H9 (cell line): ENCODE data around the gene DNAJC22. TPM values are rescaled to one million over a fixed set of nuclear protein-coding genes. Genes with fewer than 3 reads are reported as not detected.

Experiments
- DNase-seq: peaks from one replicate; pipeline ENCODE4 v3.0.0-alpha.2; 2017
- H2AFZ ChIP-seq: one replicate; pipeline ENCODE4 v1.6.1; 2013; ENCODE audit warnings: mild to moderate bottlenecking, low read length, control low read depth, moderate library complexity
- H2AK5ac ChIP-seq: 2 replicates; pipeline ENCODE4 v1.6.1; 2013; ENCODE audit warnings: low read length, control low read depth, mixed read lengths; ENCODE audit not compliant: insufficient read length
- H2BK120ac ChIP-seq: one replicate; pipeline ENCODE4 v1.6.1; 2013; ENCODE audit warnings: low read depth, mild to moderate bottlenecking, low read length, control low read depth, inconsistent platforms; ENCODE audit not compliant: poor library complexity, severe bottlenecking
- H2BK12ac ChIP-seq: 2 replicates; pipeline ENCODE4 v1.6.1; 2013; ENCODE audit warnings: low read length, control low read depth, mixed read lengths, low read depth; ENCODE audit not compliant: insufficient read length
- H2BK15ac ChIP-seq: 2 replicates; pipeline ENCODE4 v1.6.1; 2013; ENCODE audit warnings: low read depth, low read length, control low read depth
- H2BK20ac ChIP-seq: one replicate; pipeline ENCODE4 v1.6.1; 2013; ENCODE audit warnings: low read depth, mild to moderate bottlenecking, low read length, control low read depth, inconsistent platforms; ENCODE audit not compliant: poor library complexity, severe bottlenecking
- H2BK5ac ChIP-seq: 2 replicates; pipeline ENCODE4 v1.6.1; 2013; ENCODE audit warnings: low read length, control low read depth, mixed read lengths; ENCODE audit not compliant: insufficient read length
- H3K14ac ChIP-seq: 2 replicates; pipeline ENCODE4 v1.6.1; 2013; ENCODE audit warnings: low read length, control low read depth; ENCODE audit not compliant: insufficient read depth
- H3K18ac ChIP-seq: 2 replicates; pipeline ENCODE4 v1.6.1; 2013; ENCODE audit warnings: low read depth, mild to moderate bottlenecking, mixed read lengths, low read length, control low read depth; ENCODE audit not compliant: insufficient read length
- H3K23ac ChIP-seq: 2 replicates; pipeline ENCODE4 v1.6.1; 2013; ENCODE audit warnings: low read length, control low read depth, mixed read lengths, low read depth; ENCODE audit not compliant: insufficient read length
- H3K23me2 ChIP-seq: 2 replicates; pipeline ENCODE4 v1.6.1; 2013; ENCODE audit warnings: low read depth, mild to moderate bottlenecking, mixed read lengths, low read length, control low read depth; ENCODE audit not compliant: insufficient read length, poor library complexity, severe bottlenecking
- H3K27ac ChIP-seq: 2 replicates; pipeline ENCODE4 v1.5.1; 2013; ENCODE audit warnings: low read length, control low read depth, mixed read lengths, low read depth; ENCODE audit not compliant: insufficient read length
- H3K27me3 ChIP-seq: 2 replicates; pipeline ENCODE4 v1.6.1; 2013; ENCODE audit warnings: low read length, control low read depth, inconsistent platforms; ENCODE audit not compliant: insufficient read depth
- H3K4ac ChIP-seq: 2 replicates; pipeline ENCODE4 v1.6.1; 2013; ENCODE audit warnings: low read depth, mild to moderate bottlenecking, control low read depth, inconsistent platforms, low read length, moderate library complexity
- H3K4me1 ChIP-seq: 2 replicates; pipeline ENCODE4 v1.6.1; 2013; ENCODE audit warnings: low read length, control low read depth, inconsistent platforms; ENCODE audit not compliant: insufficient read depth
- H3K4me2 ChIP-seq: 2 replicates; pipeline ENCODE4 v1.6.1; 2013; ENCODE audit warnings: low read length, control low read depth, mixed read lengths; ENCODE audit not compliant: insufficient read length, insufficient read depth
- H3K56ac ChIP-seq: 2 replicates; pipeline ENCODE4 v1.6.1; 2013; ENCODE audit warnings: low read depth, mild to moderate bottlenecking, mixed read lengths, low read length, control low read depth; ENCODE audit not compliant: insufficient read length
- H3K79me1 ChIP-seq: 2 replicates; pipeline ENCODE4 v1.6.1; 2013; ENCODE audit warnings: low read depth, mild to moderate bottlenecking, moderate library complexity, low read length, control low read depth, inconsistent platforms; ENCODE audit not compliant: insufficient read depth, poor library complexity, severe bottlenecking
- H3K79me2 ChIP-seq: 2 replicates; pipeline ENCODE4 v1.6.1; 2013; ENCODE audit warnings: low read length, control low read depth, inconsistent platforms; ENCODE audit not compliant: insufficient read depth
- H3K9ac ChIP-seq: 2 replicates; pipeline ENCODE4 v1.6.1; 2013; ENCODE audit warnings: low read length, control low read depth, mixed read lengths; ENCODE audit not compliant: insufficient read length; ENCODE audit errors: extremely low read depth
- H3K9me3 ChIP-seq: one replicate; pipeline ENCODE4 v1.6.1; 2013; ENCODE audit warnings: low read depth, low read length, inconsistent platforms; ENCODE audit not compliant: control insufficient read depth
- H3T11ph ChIP-seq: one replicate; pipeline ENCODE4 v1.6.1; 2013; ENCODE audit warnings: mild to moderate bottlenecking, low read length, control low read depth, inconsistent platforms
- H4K20me1 ChIP-seq: one replicate; pipeline ENCODE4 v1.6.1; 2013; ENCODE audit not compliant: control insufficient read depth, insufficient read length, insufficient read depth
- H4K5ac ChIP-seq: 2 replicates; pipeline ENCODE4 v1.6.1; 2013; ENCODE audit warnings: low read depth, mild to moderate bottlenecking, mixed read lengths, low read length, control low read depth; ENCODE audit not compliant: insufficient read length
- H4K8ac ChIP-seq: replicated peaks from 2 replicates; pipeline ENCODE4 v1.6.1; 2013; ENCODE audit warnings: low read length, control low read depth, mixed read lengths, low read depth; ENCODE audit not compliant: insufficient read length
- H4K91ac ChIP-seq: 2 replicates; pipeline ENCODE4 v1.6.1; 2013; ENCODE audit warnings: low read depth, mild to moderate bottlenecking, moderate library complexity, mixed read lengths, low read length, control low read depth; ENCODE audit not compliant: insufficient read length
- H3K27ac Mint-ChIP-seq, 3 experiments: 2 replicates in 2 of 3; 3 replicates in 1 of 3; pipeline ENCODE4 v1.8.0; 2020 to 2021; ENCODE audit warnings: mixed read lengths in 3 of 3, mild to moderate bottlenecking in 1 of 3, moderate library complexity in 1 of 3
- H3K27me3 Mint-ChIP-seq: 2 replicates; pipeline ENCODE4 v1.8.0; 2021; ENCODE audit warnings: low read depth, mild to moderate bottlenecking, moderate library complexity, mixed read lengths
- H3K36me3 Mint-ChIP-seq, 3 experiments: 2 replicates in 2 of 3; 3 replicates in 1 of 3; pipeline ENCODE4 v1.8.0; 2020 to 2021; ENCODE audit warnings: low read depth in 3 of 3, mixed read lengths in 3 of 3; ENCODE audit not compliant: insufficient read depth in 1 of 3
- H3K4me1 Mint-ChIP-seq, 2 experiments: 2 replicates each; pipeline ENCODE4 v1.8.0; 2020; ENCODE audit warnings: mixed read lengths in 2 of 2
- H3K4me3 Mint-ChIP-seq, 2 experiments: 2 replicates in 1 of 2; 3 replicates in 1 of 2; pipeline ENCODE4 v1.8.0; 2020 to 2021; ENCODE audit warnings: mild to moderate bottlenecking in 2 of 2, mixed read lengths in 2 of 2, moderate library complexity in 1 of 2
- H3K9me3 Mint-ChIP-seq, 2 experiments: 2 replicates in 1 of 2; 3 replicates in 1 of 2; pipeline ENCODE4 v1.8.0; 2020; ENCODE audit warnings: mild to moderate bottlenecking in 2 of 2, mixed read lengths in 2 of 2, moderate library complexity in 1 of 2
- CTCF ChIP-seq: fragments of 200-600 bp; sonication (generic); conservative IDR thresholded peaks from 3 replicates; pipeline ENCODE4 v1.8.0; 2021; ENCODE audit warnings: antibody characterized with exemption, mild to moderate bottlenecking
- WGBS: extraction: QIAGEN DNeasy Blood & Tissue Kit; methylation state at CpG from one replicate; pipeline ENCODE4 v1.1.7; 2013; ENCODE audit warnings: missing lambda C conversion rate, low lambda C conversion rate, mixed read lengths; ENCODE audit not compliant: insufficient read length; ENCODE audit errors: extremely low coverage; 5-methylcytosine and 5-hydroxymethylcytosine counted together
- total RNA-seq: library from RNA; stranded (reverse); gene quantifications from 2 replicates; pipeline ENCODE4 v1.2.1, GENCODE V29; 2021

Gene DNAJC22
- total RNA-seq, 1 experiment from 2014 or later: 3.2 TPM

DNA sequence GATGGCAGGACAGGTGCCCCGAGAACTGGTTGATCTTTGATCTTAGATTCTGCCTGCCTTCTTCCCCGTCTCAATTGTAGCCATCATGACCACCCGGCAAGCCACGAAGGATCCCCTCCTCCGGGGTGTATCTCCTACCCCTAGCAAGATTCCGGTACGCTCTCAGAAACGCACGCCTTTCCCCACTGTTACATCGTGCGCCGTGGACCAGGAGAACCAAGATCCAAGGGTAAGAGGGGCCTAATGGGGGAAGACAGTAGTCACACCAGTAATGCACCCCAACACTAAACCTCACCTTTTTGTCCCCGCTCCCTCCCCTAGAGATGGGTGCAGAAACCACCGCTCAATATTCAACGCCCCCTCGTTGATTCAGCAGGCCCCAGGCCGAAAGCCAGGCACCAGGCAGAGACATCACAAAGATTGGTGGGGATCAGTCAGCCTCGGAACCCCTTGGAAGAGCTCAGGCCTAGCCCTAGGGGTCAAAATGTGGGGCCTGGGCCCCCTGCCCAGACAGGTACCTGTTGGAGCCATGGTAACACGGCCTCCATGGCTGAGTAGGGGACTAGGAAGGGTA lies 23.1 kb upstream of the DNAJC22 start:
- Mint-ChIP-seq H3K27me3 (peaks cover 6% of the 10 kb centered on the region), H3K4me3 (peak overlapping the region; percentile 100), H3K36me3 (peaks cover 12 to 42% (median 31%) of the 10 kb centered on the region in 3 experiments; a peak in 6 of 7 replicates), H3K4me1 (peaks cover 10 to 21% of the 10 kb centered on the region in 2 experiments), H3K9me3 (no peaks in the 10 kb centered on the region), H3K27ac (peak overlapping the region; percentile 92 to 99 (median 98); a peak in 5 of 7 replicates)
- no CpG with 5 or more reads among the region's 19 CpGs for WGBS
- Histone ChIP-seq H4K91ac (no peak overlapping the region), H3K18ac (no peak overlapping the region), H3K9ac (peak overlapping the region; percentile 80), H3K4me1 (no peaks in the 10 kb centered on the region), H3K9me3 (no peaks in the 10 kb centered on the region), H3K4ac (no peak overlapping the region), H4K20me1 (no peaks in the 10 kb centered on the region), H3K23me2 (peaks cover 7% of the 10 kb centered on the region), H4K5ac (no peak overlapping the region), H4K8ac (no peak overlapping the region), H3K4me2 (peak overlapping the region; percentile 99), H2AFZ (no peak overlapping the region), H3K79me1 (peaks cover 3% of the 10 kb centered on the region), H2BK12ac (no peak overlapping the region), H2AK5ac (no peak overlapping the region), H2BK5ac (no peak overlapping the region), H2BK20ac (no peak overlapping the region), H3K27ac (no peak overlapping the region), H3T11ph (no peak overlapping the region), H3K23ac (no peak overlapping the region), H2BK120ac (no peak overlapping the region), H2BK15ac (no peak overlapping the region), H3K27me3 (no peaks in the 10 kb centered on the region), H3K14ac (peak overlapping the region; percentile 55), H3K79me2 (no peaks in the 10 kb centered on the region; the same call in 1 of the 2 replicates), H3K56ac (no peak overlapping the region)
- TF ChIP-seq CTCF: no peak
- DNase-seq: no peak
